Ecto neural progenitor cell (in vitro differentiated cells): ENCODE results near the gene EPHA4.
"Not testable (repeated sequence)": the region's sequence is repeated elsewhere in the genome, so short reads cannot be mapped to it uniquely, and the experiment has no call there.

Experiments
- DNase-seq: peaks from one replicate; pipeline ENCODE4 v3.0.0-alpha.2; 2018; ENCODE audit warnings: low spot score

Gene EPHA4

GRCh38 chr2:221539246-221539645 is 32.9 kb downstream of the EPHA4 start:
- no peak for DNase-seq

- no peak for DNase-seq
Measured at GRCh38 chr2:221535824-221536223, 36.3 kb downstream of the EPHA4 start.

- DNase-seq, result no peak
Measured at GRCh38 chr2:221533299-221533698, 38.8 kb downstream of the EPHA4 start.

GRCh38 chr2:221532641-221533040 is 39.5 kb downstream of the EPHA4 start:
- no peak for DNase-seq

- no peak for DNase-seq
Measured at GRCh38 chr2:221530653-221531037, 41.5 kb downstream of the EPHA4 start.

GRCh38 chr2:221529943-221530652 is 42.0 kb downstream of the EPHA4 start:
- DNase-seq, result no peak

- DNase-seq, result no peak
Measured at GRCh38 chr2:221529177-221529942, 42.7 kb downstream of the EPHA4 start.

GRCh38 chr2:221527776-221528309 is 44.3 kb downstream of the EPHA4 start:
- no peak for DNase-seq

GRCh38 chr2:221524158-221524557 is 47.9 kb downstream of the EPHA4 start:
- DNase-seq, result no peak

- no peak for DNase-seq
Measured at GRCh38 chr2:221521233-221521845, 50.8 kb downstream of the EPHA4 start.

- DNase-seq, result no peak
Measured at GRCh38 chr2:221518935-221519625, 53.0 kb downstream of the EPHA4 start.

GRCh38 chr2:221518201-221518934 is 53.7 kb downstream of the EPHA4 start:
- no peak for DNase-seq

- DNase-seq, result no peak
Measured at GRCh38 chr2:221517696-221518151, 54.4 kb downstream of the EPHA4 start.

GRCh38 chr2:221517146-221517695 is 54.9 kb downstream of the EPHA4 start:
- DNase-seq, result no peak

GRCh38 chr2:221515864-221516263 is 56.2 kb downstream of the EPHA4 start:
- no peak for DNase-seq

- DNase-seq, result no peak
Measured at GRCh38 chr2:221514305-221515040, 57.6 kb downstream of the EPHA4 start.

GRCh38 chr2:221513232-221513631 is 58.9 kb downstream of the EPHA4 start:
- no peak for DNase-seq

GRCh38 chr2:221511325-221511724 is 60.8 kb downstream of the EPHA4 start:
- not testable (repeated sequence) for DNase-seq

- no peak for DNase-seq
Measured at GRCh38 chr2:221506469-221506868, 65.6 kb downstream of the EPHA4 start.

GRCh38 chr2:221505605-221506004 is 66.5 kb downstream of the EPHA4 start:
- DNase-seq, result no peak
